ENCODE data around the gene A2M.

Gene A2M

DNA sequence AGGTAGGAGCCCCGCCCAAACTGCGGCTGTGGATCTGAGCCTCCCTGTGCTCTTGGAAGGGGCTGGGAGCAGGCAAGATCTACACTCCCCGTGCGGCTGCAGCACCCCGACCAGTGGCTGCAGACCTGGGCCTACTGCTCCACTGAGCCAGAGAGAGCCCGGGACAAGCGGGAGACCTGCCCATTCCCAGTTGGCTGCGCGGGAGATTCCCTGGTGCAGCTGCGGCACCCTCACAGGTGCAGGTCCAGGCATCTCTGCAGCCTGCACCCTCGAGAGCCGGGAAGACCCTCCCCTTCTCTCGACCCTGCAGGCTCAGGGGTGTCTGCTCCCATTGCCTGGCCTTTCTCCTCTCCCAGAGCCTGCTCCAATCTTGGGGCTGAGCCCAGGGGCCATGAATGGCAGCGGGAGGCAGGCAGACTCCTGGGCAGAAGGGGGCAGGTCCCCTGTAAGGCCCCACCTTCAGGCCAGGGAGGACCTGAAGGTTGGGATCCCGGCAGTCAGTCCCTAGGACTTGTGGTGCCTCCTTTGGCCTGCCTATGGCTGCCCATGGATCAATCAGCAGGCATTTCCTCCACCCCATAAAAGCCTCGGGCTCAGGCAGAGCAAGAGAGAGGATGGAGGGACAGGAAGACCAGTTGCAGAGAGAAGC, 8.8 kb upstream of the A2M start:
- Histone ChIP-seq H3K27ac (no peak overlapping the region), H3K9me3 (ENCODE audit: severe bottlenecking) (no peaks in the 10 kb centered on the region), H3K27me3 (ENCODE audit: insufficient read depth, low read depth, severe bottlenecking) (peaks cover 5% of the 10 kb centered on the region), H3K4me3 (ENCODE audit: low read depth, low read length) (no peak overlapping the region), H3K36me3 (no peaks in the 10 kb centered on the region)
- no peak for DNase-seq
- TF ChIP-seq, protein P1, sequence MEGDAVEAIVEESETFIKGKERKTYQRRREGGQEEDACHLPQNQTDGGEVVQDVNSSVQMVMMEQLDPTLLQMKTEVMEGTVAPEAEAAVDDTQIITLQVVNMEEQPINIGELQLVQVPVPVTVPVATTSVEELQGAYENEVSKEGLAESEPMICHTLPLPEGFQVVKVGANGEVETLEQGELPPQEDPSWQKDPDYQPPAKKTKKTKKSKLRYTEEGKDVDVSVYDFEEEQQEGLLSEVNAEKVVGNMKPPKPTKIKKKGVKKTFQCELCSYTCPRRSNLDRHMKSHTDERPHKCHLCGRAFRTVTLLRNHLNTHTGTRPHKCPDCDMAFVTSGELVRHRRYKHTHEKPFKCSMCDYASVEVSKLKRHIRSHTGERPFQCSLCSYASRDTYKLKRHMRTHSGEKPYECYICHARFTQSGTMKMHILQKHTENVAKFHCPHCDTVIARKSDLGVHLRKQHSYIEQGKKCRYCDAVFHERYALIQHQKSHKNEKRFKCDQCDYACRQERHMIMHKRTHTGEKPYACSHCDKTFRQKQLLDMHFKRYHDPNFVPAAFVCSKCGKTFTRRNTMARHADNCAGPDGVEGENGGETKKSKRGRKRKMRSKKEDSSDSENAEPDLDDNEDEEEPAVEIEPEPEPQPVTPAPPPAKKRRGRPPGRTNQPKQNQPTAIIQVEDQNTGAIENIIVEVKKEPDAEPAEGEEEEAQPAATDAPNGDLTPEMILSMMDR (IDR thresholded peaks at IDR 0.05; ENCODE audit: low read depth, low read length) = no peak

DNA sequence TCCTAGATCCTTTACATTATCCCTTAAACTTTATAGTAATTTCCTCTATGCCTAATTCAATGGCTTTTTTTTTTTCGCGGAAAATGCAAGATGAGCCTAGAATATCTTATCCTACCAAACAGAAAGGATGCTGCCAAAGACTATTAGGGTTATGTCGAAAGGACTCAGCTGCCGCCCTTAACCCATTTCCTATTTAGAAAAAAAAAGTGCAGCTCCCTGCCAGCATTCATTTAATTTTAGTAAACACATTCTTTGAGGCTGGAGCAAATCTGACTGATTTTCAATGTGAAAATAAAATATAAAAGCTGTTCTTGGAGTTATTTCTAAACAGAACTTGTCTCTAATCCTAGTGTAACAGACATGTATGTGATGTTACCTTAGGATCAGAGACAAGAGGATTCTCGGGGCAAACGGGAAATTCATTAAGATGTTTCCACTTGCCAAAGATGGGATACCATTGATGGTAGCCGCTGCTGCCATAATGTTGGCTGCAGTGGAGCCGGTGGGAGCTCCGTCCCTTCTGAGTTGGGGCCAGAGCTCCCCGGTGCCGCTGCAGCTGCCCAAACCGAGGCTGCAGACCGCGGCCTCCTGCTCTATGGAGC, 8.2 kb upstream of the A2M start:
- no peak for DNase-seq
- Histone ChIP-seq H3K36me3 (no peaks in the 10 kb centered on the region), H3K9me3 (ENCODE audit: severe bottlenecking) (no peaks in the 10 kb centered on the region), H3K27me3 (ENCODE audit: insufficient read depth, low read depth, severe bottlenecking) (peaks cover 5% of the 10 kb centered on the region), H3K27ac (no peak overlapping the region), H3K4me3 (ENCODE audit: low read depth, low read length) (no peak overlapping the region)
- TF ChIP-seq, protein P1 (IDR thresholded peaks at IDR 0.05; ENCODE audit: low read depth, low read length) = no peak

DNA sequence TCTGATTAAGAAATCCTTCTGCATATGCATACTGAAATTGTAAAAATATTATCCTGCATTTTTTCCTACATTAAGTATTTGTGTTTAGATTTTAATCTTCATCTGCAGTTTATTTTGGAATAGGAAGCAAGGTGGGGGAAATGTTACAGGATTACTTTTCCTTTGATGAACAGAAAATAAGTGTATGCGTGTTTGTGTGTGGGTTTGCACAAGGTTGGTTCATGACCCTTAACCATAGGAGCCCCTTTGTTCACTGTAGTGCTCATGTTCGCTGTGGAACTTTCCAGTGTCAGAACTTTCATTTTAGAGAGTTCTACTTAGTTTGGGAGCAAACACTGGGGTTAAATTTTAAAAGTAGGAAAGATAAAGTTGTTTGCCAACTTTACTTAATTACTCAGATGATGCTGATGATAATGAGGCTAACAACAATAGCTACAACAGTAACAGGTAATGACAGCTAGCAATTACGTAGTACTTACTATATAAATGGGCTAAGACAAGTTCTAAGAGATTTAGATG, 6.4 kb upstream of the A2M start:
- Histone ChIP-seq H3K27me3 (ENCODE audit: insufficient read depth, low read depth, severe bottlenecking) (peaks cover 5% of the 10 kb centered on the region), H3K36me3 (no peaks in the 10 kb centered on the region), H3K4me3 (ENCODE audit: low read depth, low read length) (no peak overlapping the region), H3K9me3 (ENCODE audit: severe bottlenecking) (no peaks in the 10 kb centered on the region), H3K27ac (no peak overlapping the region)
- TF ChIP-seq, protein P1 (IDR thresholded peaks at IDR 0.05; ENCODE audit: low read depth, low read length) = no peak
- DNase-seq = no peak

DNA sequence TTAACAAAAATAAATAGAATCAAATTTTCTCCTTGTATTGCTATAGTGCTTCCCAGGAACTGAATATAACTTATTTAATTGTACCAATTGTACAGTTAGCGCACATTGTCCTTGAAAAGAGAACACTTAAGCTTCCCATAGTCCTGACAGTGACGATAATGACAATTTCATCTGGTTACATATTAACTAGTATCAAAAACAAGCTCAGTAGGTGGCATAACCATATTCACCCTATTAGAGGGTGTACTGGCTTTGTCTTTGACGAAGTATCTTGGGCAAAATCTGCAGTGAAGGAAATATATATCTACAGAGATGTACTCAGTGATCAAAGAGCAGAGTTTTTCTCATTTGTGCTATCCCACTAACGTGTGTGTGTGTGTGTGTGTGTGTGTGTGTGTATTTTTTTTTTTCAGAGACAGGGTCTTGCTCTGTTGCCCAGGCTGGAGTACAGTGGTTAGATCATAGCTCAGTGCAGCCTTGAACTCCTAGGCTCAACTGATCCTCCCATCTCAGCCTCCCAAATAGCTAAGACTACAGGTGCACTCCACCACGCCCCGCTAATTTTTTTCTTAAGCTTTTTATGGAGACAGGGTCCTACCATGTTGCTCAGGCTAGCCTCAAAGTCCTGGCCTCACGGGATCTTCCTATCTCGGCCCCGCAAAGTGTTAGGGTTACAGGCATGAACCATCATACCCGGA, 4.9 kb upstream of the A2M start:
- no peaks in the 10 kb centered on the region for H3K9me3 ChIP-seq (ENCODE audit: severe bottlenecking)
- peaks cover 5% of the 10 kb centered on the region for H3K27me3 ChIP-seq (ENCODE audit: insufficient read depth, low read depth, severe bottlenecking)
- H3K4me3 ChIP-seq (ENCODE audit: low read depth, low read length) = no peak overlapping the region
- TF ChIP-seq, protein P1 (IDR thresholded peaks at IDR 0.05; ENCODE audit: low read depth, low read length) = no peak
- H3K27ac ChIP-seq = no peak overlapping the region
- no peak for DNase-seq
- H3K36me3 ChIP-seq = no peaks in the 10 kb centered on the region

DNA sequence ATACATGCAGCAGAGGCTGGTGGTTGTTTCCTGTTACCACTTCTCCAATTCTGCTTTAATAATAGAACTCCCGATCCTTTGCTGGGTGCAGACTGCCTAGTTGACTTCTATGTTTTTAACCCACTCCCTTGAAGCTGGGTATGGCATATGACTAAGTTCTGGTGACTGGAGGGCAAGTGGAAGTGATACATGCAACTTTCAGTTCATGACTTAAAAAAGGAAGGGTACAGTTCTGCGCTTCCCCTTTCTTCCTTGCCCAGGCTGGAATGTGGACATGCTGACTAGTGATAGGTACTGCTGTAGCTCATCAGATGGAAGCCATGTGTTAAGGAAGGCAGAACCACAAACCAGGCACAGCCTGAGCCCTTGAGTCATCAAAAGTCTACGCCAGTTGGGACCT, 2.4 kb upstream of the A2M start:
- H3K27ac ChIP-seq = no peak overlapping the region
- H3K36me3 ChIP-seq = no peaks in the 10 kb centered on the region
- TF ChIP-seq, protein P1 (IDR thresholded peaks at IDR 0.05; ENCODE audit: low read depth, low read length) = no peak
- DNase-seq = no peak
- no peaks in the 10 kb centered on the region for H3K9me3 ChIP-seq (ENCODE audit: severe bottlenecking)
- H3K27me3 ChIP-seq (ENCODE audit: insufficient read depth, low read depth, severe bottlenecking) = no peaks in the 10 kb centered on the region
- H3K4me3 ChIP-seq (ENCODE audit: low read depth, low read length) = no peak overlapping the region

All from WERI-Rb-1 (cell line).